B cell (primary cell): Measurements from ENCODE around the gene DOHH. TPM values are rescaled to one million over a fixed set of nuclear protein-coding genes. Genes with fewer than 3 reads are reported as not detected.

Experiments
- ATAC-seq: fragments of 200-7000 bp; cut with Tn5 transposase; one replicate; pipeline ENCODE4 v1.10.0; 2021; ENCODE audit warnings: low read depth, mild to moderate bottlenecking, moderate number of reproducible peaks, moderate library complexity
- CTCF ChIA-PET: fragments of 350-600 bp; sonication (Branson Sonifier 250); formaldehyde crosslinking; loops from one replicate; lab custom pipeline; 2021; ENCODE audit warnings: antibody characterized with exemption, inconsistent platforms; lab: Charles Lee
- POLR2A ChIA-PET: fragments of 350-600 bp; sonication (Branson Sonifier 250); formaldehyde crosslinking; loops from one replicate; lab custom pipeline; 2021; ENCODE audit warnings: antibody characterized with exemption; lab: Charles Lee
- DNase-seq: peaks from one replicate; pipeline ENCODE4 v3.0.0; 2013
- H2AFZ ChIP-seq: 2 replicates; pipeline ENCODE4 v1.6.1; 2012; ENCODE audit warnings: mild to moderate bottlenecking, low read depth, low read length; ENCODE audit not compliant: insufficient read depth, poor library complexity, severe bottlenecking
- H3K27ac ChIP-seq, 2 donors: 1 replicate in 1 of 2; 2 replicates in 1 of 2; pipeline ENCODE4 v1.5.1; 2012 to 2013; ENCODE audit warnings: low read length in 2 of 2, mild to moderate bottlenecking in 2 of 2, moderate library complexity in 1 of 2
- H3K27me3 ChIP-seq, 4 experiments: fragments of 200-600 bp in 1 of 4; sonication (generic) in 1 of 4; replicated peaks in 1 of 4; 1 replicate in 2 of 4; 2 replicates in 2 of 4; pipeline versions ENCODE4 v1.6.1 to v1.7.0; 2013 to 2016; ENCODE audit warnings: low read length in 3 of 4, mild to moderate bottlenecking in 2 of 4, mixed read lengths in 1 of 4, moderate library complexity in 1 of 4; ENCODE audit not compliant: insufficient read depth in 4 of 4, control insufficient read depth in 3 of 4; ENCODE audit errors: control extremely low read depth in 1 of 4
- H3K36me3 ChIP-seq, 2 experiments: replicated peaks in 1 of 2; 1 replicate in 1 of 2; 2 replicates in 1 of 2; pipeline versions ENCODE4 v1.6.1 to v1.7.1; 2013; ENCODE audit warnings: low read length in 1 of 2; ENCODE audit not compliant: insufficient read depth in 2 of 2, control insufficient read depth in 1 of 2; ENCODE audit errors: control extremely low read depth in 1 of 2, extremely low read depth in 1 of 2
- H3K4me1 ChIP-seq, 2 donors: fragments of 200-600 bp in 1 of 2; sonication (generic) in 1 of 2; 1 replicate in 1 of 2; 2 replicates in 1 of 2; pipeline versions ENCODE4 v1.5.1 to v1.6.1; 2013 to 2017; ENCODE audit warnings: low read length in 2 of 2; ENCODE audit not compliant: control insufficient read depth in 2 of 2, insufficient read depth in 2 of 2
- H3K4me2 ChIP-seq: replicated peaks from 2 replicates; pipeline ENCODE3; 2012; ENCODE audit warnings: mild to moderate bottlenecking, low read depth, low read length; ENCODE audit not compliant: poor library complexity, severe bottlenecking
- H3K4me3 ChIP-seq, 5 experiments: fragments of 200-600 bp in 1 of 5; sonication (generic) in 1 of 5; 1 replicate in 3 of 5; 2 replicates in 2 of 5; pipeline versions ENCODE4 v1.5.1 to v1.7.0; 2011 to 2016; ENCODE audit warnings: low read length in 4 of 5, mild to moderate bottlenecking in 4 of 5, low read depth in 2 of 5, control low read depth in 1 of 5, moderate library complexity in 1 of 5; ENCODE audit not compliant: insufficient read depth in 1 of 5; ENCODE audit errors: control extremely low read depth in 1 of 5, extremely low read depth in 1 of 5
- H3K79me2 ChIP-seq: fragments of 200-600 bp; sonication (generic); one replicate; pipeline ENCODE4 v1.6.0; 2016; ENCODE audit warnings: low read length; ENCODE audit not compliant: control insufficient read depth, insufficient read depth
- H3K9ac ChIP-seq: fragments of 200-600 bp; sonication (generic); 2 replicates; pipeline ENCODE4 v1.6.1; 2017; ENCODE audit warnings: mild to moderate bottlenecking, low read length, moderate library complexity
- H3K9me3 ChIP-seq, 3 donors: one replicate each; pipeline versions ENCODE4 v1.6.1 to v1.7.1; 2013; ENCODE audit warnings: low read length in 2 of 3; ENCODE audit not compliant: control insufficient read depth in 2 of 3, insufficient read depth in 1 of 3; ENCODE audit errors: control extremely low read depth in 1 of 3
- H4K20me1 ChIP-seq: 2 replicates; pipeline ENCODE4 v1.6.0; 2012; ENCODE audit warnings: mild to moderate bottlenecking, low read length; ENCODE audit not compliant: insufficient read depth, control insufficient read depth, poor library complexity, severe bottlenecking
- H3K27ac Mint-ChIP-seq: one replicate; pipeline ENCODE4 v1.8.0; 2021; ENCODE audit warnings: mixed read lengths
- H3K27me3 Mint-ChIP-seq: one replicate; pipeline ENCODE4 v1.8.0; 2021; ENCODE audit warnings: mixed read lengths
- H3K4me1 Mint-ChIP-seq: one replicate; pipeline ENCODE4 v1.8.0; 2021; ENCODE audit warnings: mixed read lengths
- H3K4me3 Mint-ChIP-seq: one replicate; pipeline ENCODE4 v1.8.0; 2021; ENCODE audit warnings: mixed read lengths
- H3K9me3 Mint-ChIP-seq: one replicate; pipeline ENCODE4 v1.8.0; 2022; ENCODE audit warnings: mixed read lengths; ENCODE audit not compliant: insufficient read depth
- CTCF ChIP-seq: fragments of 200-600 bp; IDR thresholded peaks from one replicate; pipeline ENCODE4 v1.8.0; 2022; ENCODE audit warnings: antibody characterized with exemption, mild to moderate bottlenecking
- EZH2 ChIP-seq: IDR thresholded peaks from 2 replicates; pipeline ENCODE4 v1.6.1; 2012; ENCODE audit warnings: borderline replicate concordance, low read depth, mild to moderate bottlenecking, moderate library complexity, low read length; ENCODE audit not compliant: insufficient read depth, poor library complexity, severe bottlenecking
- WGBS: methylation state at CpG from one replicate; pipeline ENCODE4 v1.1.5; 2013; ENCODE audit warnings: missing lambda C conversion rate; ENCODE audit not compliant: insufficient coverage; 5-methylcytosine and 5-hydroxymethylcytosine counted together
- intact Hi-C: fragments of 100-400 bp; cut with micrococcal nuclease; formaldehyde crosslinking; loops from one replicate; pipeline ENCODE4 v1.10.0; 2022
- polyA plus RNA-seq: library from polyadenylated mRNA; depleted of rRNA; stranded (reverse); fragments of >200 nt; gene quantifications from 2 replicates; pipeline ENCODE4 v1.2.3, GENCODE V29; 2012
- total RNA-seq, 2 donors: library from RNA; stranded (reverse); fragments of 120-200 nt in 1 of 2; gene quantifications; 1 replicate in 1 of 2; 2 replicates in 1 of 2; pipeline versions ENCODE4 v1.2.3 to v1.2.4, GENCODE V29; 2013 to 2022

DOHH gene
- total and polyA plus RNA-seq, 2 donors (not counting 1 experiment from before 2014, with no cell fraction given): 6.6 to 8.6 TPM

GRCh38 chr19:3528539-3529211, 28.2 kb upstream of the DOHH start:
- no peaks in the 10 kb centered on the region for H3K9me3 Mint-ChIP-seq

More at GRCh38 chr19:3528539-3529211, 28.2 kb upstream of the DOHH start:
- ChIA-PET CTCF (no interaction called here), POLR2A (no interaction called here)
- H3K4me1 Mint-ChIP-seq: no peaks in the 10 kb centered on the region
- Histone ChIP-seq H2AFZ (no peak overlapping the region), H3K4me1 (no peaks in the 10 kb centered on the region), H3K79me2 (peaks cover 29% of the 10 kb centered on the region), H4K20me1 (peaks cover 52% of the 10 kb centered on the region), H3K27ac (peak overlapping the region in 1 of 2 donors; percentile 15), H3K36me3 (peaks cover 0 to 69% of the 10 kb centered on the region in 2 experiments), H3K4me3 (no peak overlapping the region), H3K9ac (no peak overlapping the region), H3K9me3 (no peaks in the 10 kb centered on the region), H3K27me3 (no peaks in the 10 kb centered on the region), H3K4me2 (no peak overlapping the region)
- H3K27ac Mint-ChIP-seq: no peak overlapping the region
- no peak for DNase-seq
- intact Hi-C loops: no loop called here
- WGBS: 98% methylated on average over 20 of the region's 20 CpGs
- ATAC-seq: no peak
- no peak for TF ChIP-seq EZH2
- TF ChIP-seq CTCF: no peak
- no peaks in the 10 kb centered on the region for H3K27me3 Mint-ChIP-seq
- H3K4me3 Mint-ChIP-seq: no peak overlapping the region
